Head of caudate nucleus (tissue), 42 donors: Measurements from ENCODE around the gene AQP12B.
"Not testable (repeated sequence)": the region's sequence is repeated elsewhere in the genome, so short reads cannot be mapped to it uniquely, and the experiment has no call there.

Experiments used
- DNase-seq, 42 donors: peaks; one replicate each; pipeline versions ENCODE4 v3.0.0 to v3.0.0-alpha.2; 2020 to 2021; ENCODE audit warnings: mixed read lengths in 7 of 42
- intact Hi-C: fragments of 100-400 bp; cut with DNase I; formaldehyde crosslinking; loops from one replicate; pipeline ENCODE4 v1.15.0; 2022

AQP12B gene

DNA sequence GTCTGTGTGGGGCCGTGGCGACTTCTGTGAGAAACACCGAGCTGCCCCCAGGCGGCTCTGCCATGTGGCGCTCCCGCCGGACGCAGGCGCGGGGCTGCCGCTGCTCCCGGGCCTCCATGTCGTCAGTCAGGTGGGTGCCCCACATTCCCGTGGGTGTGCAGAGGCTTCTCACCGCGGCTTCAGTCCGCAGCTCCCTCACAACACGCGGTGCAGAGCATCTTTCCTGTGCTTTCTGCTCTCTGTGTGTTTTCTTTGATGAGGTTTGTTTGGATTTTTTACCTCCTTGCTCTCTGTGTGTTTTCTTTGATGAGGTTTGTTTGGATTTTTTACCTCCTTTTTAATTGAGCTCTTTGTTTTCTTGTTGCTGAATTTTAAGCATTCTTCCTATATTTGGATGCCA, 22.0 kb upstream of the AQP12B start:
- peak in 27 of 42 donors; percentile 25 to 77 (median 51) for DNase-seq
- intact Hi-C loops: no loop called here

DNA sequence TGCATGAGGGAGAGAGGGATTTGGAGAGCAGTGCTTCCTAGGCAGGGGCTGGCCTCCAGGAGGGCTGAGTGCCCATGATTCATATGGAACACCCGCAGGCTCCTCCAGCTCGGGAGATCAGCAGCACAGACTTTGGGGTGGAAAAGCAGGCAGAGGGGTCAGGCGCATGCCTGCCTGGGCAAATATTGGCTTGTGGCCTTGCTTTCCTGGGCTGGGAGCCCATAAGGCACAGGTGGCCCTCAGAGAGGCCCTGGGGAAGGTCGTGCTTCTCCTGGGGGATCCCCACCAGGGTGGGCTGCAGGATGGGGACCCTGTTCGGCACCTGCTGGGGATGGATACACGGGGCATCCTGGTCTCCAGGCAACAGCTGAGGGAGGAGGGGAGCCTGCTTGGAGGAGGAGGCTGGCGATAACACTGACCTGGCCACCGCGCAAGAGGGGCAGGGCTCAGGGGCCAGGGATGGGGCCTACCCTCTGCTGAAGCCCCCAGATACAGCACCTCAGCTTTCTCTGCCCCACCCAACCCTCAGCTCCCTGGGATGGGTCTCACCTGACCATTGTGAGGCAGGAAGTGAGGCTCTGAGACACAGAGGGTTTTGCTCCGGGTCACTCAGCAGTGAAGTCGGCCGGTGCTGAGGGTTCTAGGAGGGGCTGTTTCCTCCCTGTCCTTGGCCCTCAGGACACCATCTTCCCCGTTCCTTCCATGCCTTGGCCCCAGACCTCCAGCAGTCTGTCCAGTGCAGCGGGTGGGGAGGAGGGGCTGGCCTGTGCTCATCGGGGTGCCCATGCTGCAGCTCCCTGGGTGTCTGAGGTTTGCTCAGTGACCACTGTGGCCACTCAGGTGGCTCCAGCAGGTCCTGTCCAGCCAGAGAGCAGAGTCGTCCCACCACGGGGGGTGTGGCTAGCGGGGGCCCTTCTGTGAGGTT, 21.0 kb upstream of the AQP12B start:
- intact Hi-C loops: no loop called here
- peak in 4 of 42 donors; percentile 1 to 11 (median 4) for DNase-seq

DNA sequence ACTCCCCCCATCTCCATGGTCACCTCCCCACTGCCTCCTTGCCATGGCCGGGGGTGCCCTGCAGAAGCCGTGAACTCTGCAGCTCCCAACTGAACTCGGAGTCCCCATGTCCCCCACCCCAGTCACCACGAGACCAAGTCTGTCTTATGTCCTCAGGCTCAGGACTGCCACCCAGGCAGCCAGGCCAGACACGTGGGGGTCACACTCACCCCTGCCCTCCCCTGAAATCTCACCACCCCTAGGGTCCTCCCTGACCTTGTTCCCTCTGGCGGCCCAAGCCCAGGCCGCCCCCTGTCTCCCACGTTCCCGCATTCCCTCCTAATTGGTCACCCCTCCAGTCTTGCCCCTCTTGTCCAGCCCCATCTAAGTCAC, 19.9 kb upstream of the AQP12B start:
- intact Hi-C loops: no loop called here
- peak in 1 of 42 donors; percentile 4 for DNase-seq

DNA sequence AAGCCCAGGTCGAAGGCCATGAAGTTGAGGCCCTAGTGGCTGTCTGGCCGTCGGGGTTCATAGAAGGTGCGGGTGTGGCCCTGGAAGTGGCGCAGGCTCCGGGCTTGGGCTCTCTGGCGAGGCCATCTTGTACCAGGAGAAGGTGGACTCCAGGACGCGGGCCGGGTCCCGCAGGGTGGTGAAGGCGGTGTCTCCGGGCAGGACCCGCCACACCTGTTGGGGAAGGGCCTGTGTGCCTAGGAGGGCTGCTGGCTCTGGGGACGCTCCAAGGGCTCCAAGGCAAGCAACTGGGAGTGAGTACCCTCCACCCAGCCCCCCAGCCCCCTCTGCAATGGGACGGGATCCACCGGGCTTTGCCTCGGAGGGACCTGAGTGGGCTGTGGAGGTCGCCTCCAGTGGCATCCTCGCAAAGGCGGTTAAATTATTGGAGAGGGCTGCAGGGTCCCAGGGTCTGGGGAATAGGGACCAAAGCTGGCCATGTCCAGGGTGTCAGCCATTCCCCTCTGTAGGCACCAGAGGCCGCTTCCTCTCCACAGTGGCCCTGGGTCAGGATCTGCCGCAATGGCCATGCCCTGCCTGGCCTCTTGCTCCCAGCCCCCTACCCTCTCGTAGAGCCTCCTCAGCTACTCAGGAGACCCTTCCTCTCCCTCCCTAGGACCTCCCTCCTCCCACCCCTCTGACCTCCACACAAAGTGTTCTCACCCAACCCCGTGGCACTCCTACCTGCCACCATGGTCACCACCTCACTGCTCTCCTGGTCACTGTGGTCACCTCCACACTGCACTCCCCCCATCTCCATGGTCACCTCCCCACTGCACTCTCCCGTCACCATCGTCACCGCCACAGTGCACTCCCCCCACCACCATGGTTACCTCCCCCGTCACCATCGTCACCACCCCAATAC, 19.3 kb upstream of the AQP12B start:
- intact Hi-C loops: no loop called here
- DNase-seq: peak in 4 of 42 donors; percentile 4 to 28 (median 12)

DNA sequence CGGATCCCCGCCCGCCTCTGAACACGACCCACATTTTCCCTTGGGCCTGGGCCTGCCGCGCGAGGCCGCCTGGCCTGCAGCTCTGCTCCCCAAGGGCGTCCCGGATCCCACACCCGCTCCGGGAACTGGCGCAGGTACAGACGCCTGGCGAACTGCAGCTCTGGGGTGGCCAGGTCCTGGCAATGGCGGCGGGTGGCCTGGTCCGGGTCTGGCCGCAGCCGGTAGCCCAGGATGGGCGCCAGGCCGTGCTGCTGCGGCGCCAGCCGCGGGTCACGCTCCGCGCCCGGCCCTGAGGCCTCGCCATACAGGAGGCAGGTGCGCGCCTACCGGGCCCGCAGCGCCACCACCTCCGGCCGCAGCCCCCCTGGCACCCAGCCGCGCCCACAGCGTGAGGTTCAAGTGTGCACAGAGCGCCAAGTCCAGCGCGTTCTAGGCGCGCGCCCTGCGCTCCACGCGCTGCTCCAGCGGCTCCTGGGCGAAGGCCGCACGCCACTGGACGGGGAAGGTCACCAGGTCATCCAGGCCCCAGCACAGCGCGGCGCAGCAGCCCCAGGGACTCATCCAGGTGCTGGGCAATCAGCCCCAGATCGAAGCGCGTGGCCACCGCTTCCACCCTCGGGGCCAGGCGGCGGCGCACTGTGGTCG, 18.5 kb upstream of the AQP12B start:
- intact Hi-C loops: no loop called here

DNA sequence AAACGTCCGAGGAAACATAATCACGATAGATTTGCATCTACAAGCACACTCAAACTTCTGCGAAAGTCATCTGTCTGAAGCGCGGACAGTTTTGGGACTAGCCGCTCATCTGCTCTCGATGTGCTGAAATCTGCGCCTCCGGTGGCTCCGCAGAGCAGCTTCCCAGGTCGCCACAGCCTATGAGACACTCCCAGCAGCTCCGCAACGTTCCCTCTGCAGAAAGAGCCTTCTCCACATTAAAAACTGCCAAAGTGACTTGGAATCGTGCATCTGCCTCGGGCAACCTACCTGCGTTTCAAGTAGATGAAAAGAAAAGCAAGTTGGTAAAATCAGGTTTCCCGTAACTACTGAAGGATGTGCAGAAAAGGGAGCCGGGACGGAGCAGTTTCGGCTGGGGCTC, 17.9 kb upstream of the AQP12B start:
- intact Hi-C loops: not testable (repeated sequence)
- peak in 4 of 42 donors; percentile 6 to 18 (median 12) for DNase-seq

More for the DNA sequence above, 18.5 kb upstream of the AQP12B start:
- DNase-seq: peak in 3 of 42 donors; percentile 2 to 37 (median 12)

DNA sequence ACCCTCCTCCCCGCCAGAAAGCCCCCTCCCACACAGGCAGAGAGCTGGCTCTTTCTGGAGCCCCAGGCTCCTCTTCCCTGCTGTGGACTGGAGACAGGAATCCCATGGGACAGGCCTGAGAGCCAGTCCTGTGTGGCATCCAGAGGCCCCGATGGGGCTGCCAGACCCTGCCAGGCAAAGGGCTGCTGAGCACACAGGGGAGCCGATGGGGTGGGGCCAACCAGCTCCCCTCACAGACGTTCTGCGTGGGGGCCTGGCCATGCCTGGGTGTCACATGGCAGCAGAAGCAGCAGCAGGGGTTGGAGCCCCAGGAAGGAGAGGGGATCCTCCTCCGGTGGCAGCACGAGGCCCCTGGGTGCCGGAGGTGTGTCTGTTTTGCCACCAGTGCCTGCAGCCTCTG, 17.1 kb upstream of the AQP12B start:
- peak in 10 of 42 donors; percentile 4 to 36 (median 14) for DNase-seq
- intact Hi-C loops: not testable (repeated sequence)

DNA sequence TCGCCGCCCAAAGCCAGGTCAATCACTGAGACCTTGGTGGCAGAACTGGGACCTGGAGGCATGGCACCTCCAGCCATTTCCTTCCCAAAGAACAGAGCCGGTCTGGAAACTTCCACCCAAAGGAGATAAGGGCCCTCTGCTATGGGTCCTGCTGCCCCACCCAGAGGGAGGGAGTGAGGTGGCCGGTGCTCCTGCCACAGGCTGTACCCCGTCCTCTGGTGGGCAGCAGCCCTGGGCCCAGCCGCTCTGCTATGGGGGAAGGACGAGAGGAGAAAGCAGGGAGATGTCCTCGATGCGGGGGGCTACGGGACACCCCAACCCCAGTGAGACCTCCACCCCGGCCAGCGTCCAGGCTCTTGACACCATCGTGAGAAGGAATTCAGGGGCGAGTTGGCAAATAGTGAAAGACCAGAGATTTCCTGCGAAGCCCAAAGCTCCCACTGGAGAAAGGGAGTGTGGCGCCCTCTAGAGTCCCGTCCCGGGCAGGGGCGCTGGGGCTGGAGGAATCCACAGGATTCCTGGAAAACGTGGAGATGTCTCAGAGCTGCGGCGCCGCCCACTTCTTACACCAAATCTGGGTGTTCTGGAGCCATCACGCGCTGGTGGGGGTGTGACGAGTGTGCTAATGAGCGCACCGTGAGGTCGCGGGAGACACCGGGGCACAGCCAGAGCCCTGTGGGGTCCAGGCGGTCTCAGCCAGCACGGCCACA, 16.3 kb upstream of the AQP12B start:
- intact Hi-C loops: not testable (repeated sequence)
- DNase-seq: peak in 7 of 42 donors; percentile 7 to 39 (median 17)

DNA sequence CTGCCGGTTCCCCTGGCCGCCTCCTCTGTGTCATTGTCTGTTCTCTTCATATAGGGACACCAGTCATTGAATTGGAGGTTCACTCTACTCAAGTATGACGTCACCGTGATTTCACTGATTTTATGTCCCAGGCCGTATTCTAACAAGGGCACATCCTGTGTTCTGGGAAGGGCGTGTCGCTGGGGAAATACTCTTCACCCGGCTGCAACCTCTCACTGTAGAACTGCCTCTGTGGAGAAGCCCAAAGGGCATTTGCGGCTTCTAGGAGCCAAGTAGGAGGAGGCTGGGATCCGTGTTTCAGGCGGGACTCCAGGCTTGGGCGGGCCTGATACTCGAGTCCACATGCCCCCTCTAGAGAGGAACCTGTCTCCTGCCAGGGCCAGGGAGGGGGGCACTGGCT, 13.8 kb upstream of the AQP12B start:
- intact Hi-C loops: not testable (repeated sequence)

DNA sequence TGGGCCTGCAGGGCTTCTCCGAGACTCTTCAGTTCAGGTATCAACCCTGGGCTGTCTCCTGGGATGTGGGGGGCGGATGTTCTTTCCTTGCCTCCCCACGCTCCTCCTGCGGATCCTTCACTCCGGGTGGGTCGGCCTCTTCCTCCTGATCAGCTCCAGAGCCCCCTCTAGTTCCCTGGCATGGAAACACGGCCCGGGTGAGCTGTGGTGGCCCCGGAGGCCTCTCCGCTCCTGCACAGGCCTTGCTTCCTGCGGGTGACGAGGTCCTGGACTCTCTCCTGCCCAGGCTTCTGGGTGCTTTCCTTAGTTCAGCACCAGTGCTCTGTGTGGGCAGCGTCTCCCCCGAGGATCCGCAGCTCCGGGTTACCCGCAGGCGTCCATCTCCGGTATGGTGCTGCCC, 12.9 kb upstream of the AQP12B start:
- DNase-seq, intact Hi-C loops: not testable (repeated sequence)

More for the DNA sequence above, 13.8 kb upstream of the AQP12B start:
- DNase-seq: not testable (repeated sequence)

DNA sequence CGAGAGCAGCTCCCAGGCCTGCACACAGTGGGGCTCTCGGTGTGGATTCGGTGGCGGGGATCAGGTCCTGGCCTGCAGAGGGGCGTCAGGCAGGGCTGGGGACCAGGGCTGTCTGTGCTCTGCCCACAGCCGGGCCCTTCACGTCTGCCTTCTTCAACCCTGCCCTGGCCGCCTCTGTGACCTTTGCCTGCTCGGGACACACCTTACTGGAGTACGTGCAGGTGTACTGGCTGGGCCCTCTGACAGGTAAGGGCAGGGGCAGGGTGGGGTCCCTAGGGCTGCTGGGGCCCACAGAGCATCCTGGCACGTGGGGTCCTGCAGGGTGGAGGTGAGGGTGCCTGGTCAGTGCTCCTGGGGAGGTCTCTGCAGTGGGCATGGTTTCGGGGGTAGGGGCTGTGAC, 11.6 kb upstream of the AQP12B start:
- intact Hi-C loops, DNase-seq: not testable (repeated sequence)

DNA sequence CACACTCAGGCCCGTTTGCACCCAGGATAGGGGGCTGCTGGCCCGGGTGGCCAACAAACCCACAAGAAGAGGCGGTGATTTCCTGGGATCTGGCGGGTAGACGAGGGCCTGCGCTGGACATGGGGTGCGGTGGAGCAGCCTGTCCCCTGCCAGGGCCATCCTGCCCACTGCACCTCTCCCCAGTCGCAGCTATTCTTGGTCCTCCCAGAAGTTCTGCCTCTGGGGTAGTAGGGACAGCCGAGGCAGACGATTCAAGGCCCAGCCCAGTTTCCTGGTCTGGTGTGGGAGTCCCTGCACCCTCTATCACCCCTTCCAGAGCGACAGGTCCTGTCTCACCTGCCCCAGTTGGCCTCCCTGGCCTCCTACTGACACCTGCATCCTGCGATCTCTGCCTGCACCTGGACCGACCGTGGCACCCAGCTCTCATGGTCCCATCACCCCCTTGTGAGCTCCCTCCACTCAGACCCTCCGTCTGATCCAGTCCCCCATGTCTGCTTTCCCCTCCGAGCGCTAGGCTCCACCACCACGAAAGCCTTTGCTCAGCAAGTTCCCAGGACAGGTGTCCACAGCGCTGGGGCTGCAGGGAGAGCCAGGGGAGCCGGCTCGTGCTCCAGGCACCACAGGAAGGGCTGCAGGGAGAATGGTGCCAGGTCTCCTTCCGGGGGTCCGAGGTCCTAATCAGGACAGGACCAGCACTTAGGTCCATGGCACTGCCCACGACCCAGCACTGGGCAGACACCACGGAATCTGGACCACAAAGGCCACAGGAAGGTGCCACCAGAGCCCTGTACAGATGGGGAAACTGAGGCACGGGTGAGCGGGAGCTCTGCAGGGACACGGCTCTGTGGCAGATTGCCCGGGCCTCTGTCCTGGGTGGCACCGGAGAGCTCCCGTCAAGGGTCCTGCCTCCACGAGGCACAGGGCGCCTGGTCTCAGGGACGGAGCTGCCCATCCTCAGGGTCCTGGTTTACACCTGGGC, 10.2 kb upstream of the AQP12B start:
- peak in 3 of 42 donors; percentile 5 to 9 (median 5) for DNase-seq
- intact Hi-C loops: not testable (repeated sequence)

DNA sequence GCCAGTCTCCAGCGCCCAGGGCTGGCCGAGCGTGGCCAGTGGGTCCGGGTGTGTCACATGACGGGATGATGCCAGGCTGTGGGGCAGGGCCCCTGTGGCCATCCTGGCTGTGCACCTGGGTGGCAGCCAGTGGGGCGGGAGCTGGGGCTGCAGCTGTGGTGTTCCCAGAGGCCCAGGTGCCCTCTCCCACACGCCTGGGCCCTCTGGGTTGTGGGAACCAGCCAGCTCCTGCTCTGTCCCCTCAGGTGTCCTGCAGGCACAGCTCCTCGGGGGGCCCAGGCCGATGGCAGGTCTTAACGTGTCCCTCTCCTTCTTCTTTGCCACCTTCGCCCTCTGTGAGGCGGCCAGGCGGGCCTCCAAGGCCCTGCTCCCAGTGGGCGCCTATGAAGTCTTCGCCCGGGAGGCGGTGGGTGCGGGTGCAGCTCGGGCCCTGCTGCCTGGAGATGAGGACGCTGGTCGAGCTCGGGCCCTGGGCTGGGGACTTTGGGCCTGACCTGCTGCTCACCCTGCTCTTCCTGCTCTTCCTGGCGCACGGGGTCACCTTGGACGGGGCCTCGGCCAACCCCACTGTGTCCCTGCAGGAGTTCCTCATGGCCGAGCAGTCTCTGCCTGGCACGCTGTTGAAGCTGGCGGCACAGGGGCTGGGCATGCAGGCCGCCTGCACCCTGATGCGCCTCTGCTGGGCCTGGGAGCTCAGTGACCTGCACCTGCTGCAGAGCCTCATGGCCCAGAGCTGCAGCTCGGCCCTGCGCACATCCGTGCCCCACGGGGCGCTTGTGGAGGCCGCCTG, 9.1 kb upstream of the AQP12B start, which contains the start of gene AQP12A:
AQP12A (plus strand) TSS at position 236 of the 790 bp plus-strand sequence; CDS start at position 284, 48 bp downstream.
- intact Hi-C loops: not testable (repeated sequence)
- peak in 6 of 42 donors; percentile 0 to 25 (median 15) for DNase-seq

DNA sequence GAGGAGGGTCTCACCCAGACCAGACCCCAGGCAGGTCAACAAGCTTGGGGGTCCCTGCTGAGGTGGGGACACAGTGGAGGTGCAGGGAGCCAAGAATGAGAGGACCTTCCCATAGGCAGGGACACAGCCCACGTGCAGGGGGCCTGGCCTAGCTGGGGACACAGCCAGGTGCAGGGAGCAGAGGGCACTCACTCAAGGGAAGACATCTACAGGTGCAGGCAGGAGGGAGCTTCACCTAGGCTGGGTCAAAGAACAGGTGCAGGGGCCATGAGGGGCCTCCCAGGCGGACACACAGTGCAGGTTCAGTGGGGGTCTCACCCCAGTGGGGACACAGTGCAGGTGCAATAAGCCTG, 8.4 kb upstream of the AQP12B start:
- intact Hi-C loops: not testable (repeated sequence)
- peak in 1 of 42 donors; percentile 6 for DNase-seq

DNA sequence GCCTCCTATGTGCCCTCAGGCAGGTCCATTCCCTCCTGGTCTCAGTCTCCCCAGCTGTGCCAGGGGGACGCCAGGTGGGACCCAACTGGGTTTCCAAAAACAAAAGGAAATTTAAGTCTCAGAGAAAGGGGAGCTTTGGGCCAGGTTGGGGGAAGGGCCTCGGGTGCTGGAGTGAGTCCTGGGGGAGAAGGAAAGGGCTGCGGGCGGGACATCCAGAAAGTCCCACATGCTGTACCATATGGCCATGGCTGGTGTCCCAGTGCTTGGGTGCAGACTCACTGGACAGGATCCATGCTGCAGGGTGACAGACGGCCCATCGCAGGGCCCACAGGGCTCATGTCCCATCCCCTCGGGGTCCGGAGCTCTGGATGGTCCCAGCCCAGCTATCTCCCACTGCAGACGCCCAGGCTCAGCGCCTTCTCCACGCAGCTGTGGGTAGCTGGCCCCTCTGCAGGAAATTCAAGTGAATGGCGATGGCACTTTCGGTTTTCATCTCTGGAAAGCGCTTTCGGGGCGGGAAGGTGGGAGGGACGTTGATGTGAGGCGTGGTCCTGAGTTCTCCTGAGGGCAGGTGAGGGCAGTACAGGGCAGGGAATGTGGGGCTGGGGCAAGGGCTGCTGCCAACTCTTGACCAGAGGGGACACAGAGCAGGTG, 7.9 kb upstream of the AQP12B start:
- intact Hi-C loops: not testable (repeated sequence)
- DNase-seq: peak in 3 of 42 donors; percentile 6 to 14 (median 7)

DNA sequence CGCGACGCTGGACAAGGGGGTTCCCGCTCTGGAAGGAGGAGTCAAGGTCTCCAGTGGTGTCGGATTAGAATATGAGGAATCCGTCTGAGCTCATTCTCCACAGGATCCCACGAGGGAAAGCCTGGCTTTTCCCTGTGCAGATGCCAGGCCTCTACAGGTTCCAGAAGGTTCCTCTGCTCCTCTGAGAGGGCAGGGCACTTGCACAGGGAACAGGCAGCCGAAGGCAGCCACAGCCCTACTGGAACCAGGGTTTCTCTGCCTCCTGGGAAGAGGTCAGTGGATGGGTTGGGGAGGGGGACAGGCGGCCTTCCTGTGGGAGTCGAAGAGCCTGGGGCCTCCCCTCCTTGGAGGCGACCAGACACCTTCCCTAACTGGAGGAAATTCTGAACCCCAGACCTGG, 7.3 kb upstream of the AQP12B start:
- intact Hi-C loops: no loop called here

More for the DNA sequence above, 7.3 kb upstream of the AQP12B start:
- peak in 2 of 42 donors; percentile 3 to 11 for DNase-seq
